Neural cell (in vitro differentiated cells): ENCODE results near the gene RIPPLY3. TPM values are rescaled to one million over a fixed set of nuclear protein-coding genes. Genes with fewer than 3 reads are reported as not detected.

Experiments
- H2AFZ ChIP-seq: fragments of 200-600, 300-800 bp; sonication (generic), shearing (Covaris generic); 2 replicates; pipeline ENCODE4 v1.6.0; 2014; ENCODE audit warnings: low read depth, mild to moderate bottlenecking, antibody characterized with exemption, low read length, moderate library complexity
- H3F3A ChIP-seq: fragments of 200-600 bp; shearing (Covaris generic); 2 replicates; pipeline ENCODE4 v1.6.1; 2016; ENCODE audit warnings: mild to moderate bottlenecking, moderate library complexity, mixed read lengths, antibody characterized with exemption, low read length; ENCODE audit not compliant: insufficient read depth, poor library complexity, severe bottlenecking
- H3K27ac ChIP-seq: fragments of 200-600, 300-800 bp; sonication (generic), shearing (Covaris generic); 2 replicates; pipeline ENCODE4 v1.5.1; 2014; ENCODE audit warnings: mild to moderate bottlenecking, low read length, moderate library complexity
- H3K27me3 ChIP-seq: fragments of 300-800, 200-600 bp; sonication (generic), shearing (Covaris generic); 2 replicates; pipeline ENCODE4 v1.6.0; 2014; ENCODE audit warnings: mild to moderate bottlenecking, low read depth, low read length, moderate library complexity; ENCODE audit not compliant: insufficient read depth
- H3K36me3 ChIP-seq: fragments of 300-800, 200-600 bp; sonication (generic), shearing (Covaris generic); 2 replicates; pipeline ENCODE4 v1.5.1; 2014; ENCODE audit warnings: mild to moderate bottlenecking, antibody characterized with exemption, low read length, moderate library complexity; ENCODE audit not compliant: insufficient read depth
- H3K4me2 ChIP-seq: fragments of 300-800, 200-600 bp; sonication (generic), shearing (Covaris generic); 2 replicates; pipeline ENCODE4 v1.6.0; 2014; ENCODE audit warnings: mild to moderate bottlenecking, low read length
- H3K4me3 ChIP-seq: fragments of 300-800, 200-600 bp; sonication (generic), shearing (Covaris generic); 2 replicates; pipeline ENCODE4 v1.5.1; 2014; ENCODE audit warnings: mild to moderate bottlenecking, low read length, moderate library complexity
- H3K79me2 ChIP-seq: fragments of 200-600 bp; shearing (Covaris generic); replicated peaks from 2 replicates; pipeline ENCODE4 v1.6.0; 2014; ENCODE audit warnings: mild to moderate bottlenecking, low read length, moderate library complexity; ENCODE audit not compliant: insufficient read depth
- H3K9ac ChIP-seq: fragments of 300-800, 200-600 bp; sonication (generic), shearing (Covaris generic); 2 replicates; pipeline ENCODE4 v1.6.1; 2016; ENCODE audit warnings: mild to moderate bottlenecking, low read length, mixed read lengths
- H3K9me2 ChIP-seq: fragments of 200-600 bp; shearing (Covaris generic); 2 replicates; pipeline ENCODE4 v1.6.1; 2016; ENCODE audit warnings: mild to moderate bottlenecking, low read length, mixed read lengths; ENCODE audit not compliant: insufficient read depth
- H3K9me3 ChIP-seq: fragments of 200-600, 300-800 bp; sonication (generic), shearing (Covaris generic); 2 replicates; pipeline ENCODE4 v1.6.1; 2016; ENCODE audit warnings: mild to moderate bottlenecking, mixed run types, low read length, moderate library complexity, mixed read lengths
- H4K20me1 ChIP-seq: fragments of 200-600 bp; shearing (Covaris generic); 2 replicates; pipeline ENCODE4 v1.6.1; 2016; ENCODE audit warnings: mild to moderate bottlenecking, mixed run types; ENCODE audit not compliant: insufficient read depth
- CTCF ChIP-seq: fragments of 450-650 bp; IDR thresholded peaks from 2 replicates; pipeline ENCODE4 v1.5.1; 2014; ENCODE audit warnings: antibody characterized with exemption, mild to moderate bottlenecking, moderate library complexity; ENCODE audit not compliant: poor library complexity, severe bottlenecking
- EP300 ChIP-seq: fragments of 450-650 bp; conservative IDR thresholded peaks from 2 replicates; pipeline ENCODE4 v1.6.1; 2014; ENCODE audit warnings: antibody characterized with exemption, mild to moderate bottlenecking, moderate library complexity; ENCODE audit not compliant: poor library complexity, severe bottlenecking
- EZH2 ChIP-seq: fragments of 200-600, 300-800 bp; shearing (Covaris generic), sonication (generic); IDR thresholded peaks from 2 replicates; pipeline ENCODE4 v1.6.1; 2014; ENCODE audit warnings: antibody characterized with exemption, low read length, borderline replicate concordance, mild to moderate bottlenecking; ENCODE audit not compliant: insufficient read depth, poor library complexity, severe bottlenecking
- MXI1 ChIP-seq: fragments of 450-650 bp; conservative IDR thresholded peaks from 2 replicates; pipeline ENCODE4 v1.6.1; 2014; ENCODE audit warnings: antibody characterized with exemption, mild to moderate bottlenecking; ENCODE audit not compliant: poor library complexity, severe bottlenecking
- POLR2AphosphoS5 ChIP-seq: IDR thresholded peaks from 2 replicates; pipeline ENCODE4 v1.6.1; 2012
- RAD21 ChIP-seq: fragments of 450-650 bp; conservative IDR thresholded peaks from 2 replicates; pipeline ENCODE4 v1.6.1; 2014; ENCODE audit warnings: antibody characterized with exemption, mild to moderate bottlenecking, moderate library complexity
- REST ChIP-seq: IDR thresholded peaks from 2 replicates; pipeline ENCODE4 v1.6.1; 2012; ENCODE audit warnings: borderline replicate concordance
- SMC3 ChIP-seq: fragments of 450-650 bp; conservative IDR thresholded peaks from 2 replicates; pipeline ENCODE4 v1.6.1; 2014; ENCODE audit warnings: antibody characterized with exemption, mild to moderate bottlenecking, moderate library complexity; ENCODE audit not compliant: poor library complexity
- TAF1 ChIP-seq: IDR thresholded peaks from 2 replicates; pipeline ENCODE4 v1.6.1; 2012; ENCODE audit warnings: low read depth
- polyA plus RNA-seq: library from polyadenylated mRNA; depleted of rRNA; stranded (reverse); fragments of >200 nt; gene quantifications from 2 replicates; pipeline ENCODE4 v1.2.3, GENCODE V29; 2014

The RIPPLY3 gene
- polyA plus RNA-seq, 1 donor from 2014 or later, result 0.24 TPM

- no peaks in the 10 kb centered on the region for H3K9me2 ChIP-seq
- H4K20me1 ChIP-seq, result no peaks in the 10 kb centered on the region
- no peaks in the 10 kb centered on the region for H3K79me2 ChIP-seq
- H3K27ac ChIP-seq, result peak overlapping the region; percentile 58
- H3F3A ChIP-seq, result peaks cover 5% of the 10 kb centered on the region
- no peaks in the 10 kb centered on the region for H3K27me3 ChIP-seq
- peak overlapping the region; percentile 67 for H3K4me2 ChIP-seq
- peak overlapping the region; percentile 66 for H3K4me3 ChIP-seq
- H3K9me3 ChIP-seq, result no peaks in the 10 kb centered on the region
- H3K36me3 ChIP-seq, result no peaks in the 10 kb centered on the region
- TF ChIP-seq POLR2AphosphoS5 (no peak), EZH2 (no peak), REST (no peak), TAF1 (no peak), CTCF (no peak), SMC3 (no peak)
- H3K9ac ChIP-seq, result peak overlapping the region; percentile 72
- peak overlapping the region; percentile 51 for H2AFZ ChIP-seq
These were observed 39.4 kb upstream of the RIPPLY3 start for GRCh38 chr21:36966821-36967768.

- Histone ChIP-seq H4K20me1 (no peaks in the 10 kb centered on the region), H3K9me2 (no peaks in the 10 kb centered on the region), H3K4me3 (no peak overlapping the region), H3F3A (peaks cover 5% of the 10 kb centered on the region), H3K9ac (no peak overlapping the region), H3K79me2 (no peaks in the 10 kb centered on the region), H2AFZ (no peak overlapping the region), H3K4me2 (no peak overlapping the region), H3K27ac (no peak overlapping the region), H3K36me3 (no peaks in the 10 kb centered on the region), H3K27me3 (no peaks in the 10 kb centered on the region), H3K9me3 (no peaks in the 10 kb centered on the region)
- TF ChIP-seq RAD21 (no peak), TAF1 (no peak), REST (no peak), CTCF (no peak), SMC3 (no peak), EZH2 (no peak), EP300 (no peak), POLR2AphosphoS5 (no peak), MXI1 (no peak)
These were observed 38.1 kb upstream of the RIPPLY3 start for GRCh38 chr21:36968414-36968813.
